LNCAP (cell line): ENCODE results near the gene NOL3.

Experiments used
- CTCF ChIP-seq: fragments of 450-650 bp; IDR thresholded peaks from 2 replicates; pipeline ENCODE4 v1.5.1; 2017; ENCODE audit warnings: mild to moderate bottlenecking

The NOL3 gene

GRCh38 chr16:67170168-67170948 lies at the start of gene NOL3:
Gene NOL3, plus strand, starts transcription at chr16:67170538.
- no peak for TF ChIP-seq CTCF

- TF ChIP-seq CTCF, result no peak
Measured at GRCh38 chr16:67128417-67128816, 41.9 kb upstream of the NOL3 start.

GRCh38 chr16:67128887-67129286 lies 41.5 kb upstream of the NOL3 start:
- no peak for TF ChIP-seq CTCF

DNA sequence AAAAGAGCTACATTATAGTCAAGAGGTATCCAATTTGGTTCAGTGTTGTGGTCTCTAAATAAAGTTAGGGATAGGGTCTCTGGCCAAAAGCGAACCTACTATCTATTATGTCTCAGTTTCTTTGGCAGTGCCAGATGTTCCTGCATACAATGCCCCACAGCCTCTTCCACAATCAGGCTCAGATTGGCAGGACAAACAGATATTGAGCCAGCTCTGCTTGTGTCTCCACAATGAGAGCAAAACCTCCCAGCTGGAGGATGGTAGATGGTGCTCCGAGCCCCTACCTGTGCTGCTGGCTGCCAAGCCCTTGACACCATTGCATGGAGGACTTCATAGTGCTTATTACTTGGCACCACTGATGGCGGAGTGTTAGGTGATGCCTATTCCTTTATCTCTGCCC lies 40.9 kb upstream of the NOL3 start:
- no peak for TF ChIP-seq CTCF

DNA sequence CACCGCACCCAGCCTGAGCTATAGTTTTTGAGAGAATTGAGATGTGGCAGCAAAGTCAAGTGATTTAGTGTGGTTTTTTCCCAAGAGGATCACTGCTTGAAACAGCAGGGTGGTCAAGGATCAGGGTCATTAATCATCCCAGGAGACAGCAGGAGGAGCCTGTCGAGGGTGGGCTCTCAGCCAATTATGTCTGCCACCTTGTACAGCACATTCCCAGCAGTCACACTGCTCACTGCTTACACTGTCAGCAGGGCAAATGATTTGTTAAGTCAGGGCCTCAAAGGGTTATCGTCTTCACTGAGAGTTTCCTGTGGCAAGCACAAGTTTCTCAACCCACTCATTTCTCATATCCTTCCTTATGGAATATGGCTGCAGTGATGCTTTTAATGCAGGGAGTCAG lies 32.7 kb upstream of the NOL3 start:
- no peak for TF ChIP-seq CTCF

DNA sequence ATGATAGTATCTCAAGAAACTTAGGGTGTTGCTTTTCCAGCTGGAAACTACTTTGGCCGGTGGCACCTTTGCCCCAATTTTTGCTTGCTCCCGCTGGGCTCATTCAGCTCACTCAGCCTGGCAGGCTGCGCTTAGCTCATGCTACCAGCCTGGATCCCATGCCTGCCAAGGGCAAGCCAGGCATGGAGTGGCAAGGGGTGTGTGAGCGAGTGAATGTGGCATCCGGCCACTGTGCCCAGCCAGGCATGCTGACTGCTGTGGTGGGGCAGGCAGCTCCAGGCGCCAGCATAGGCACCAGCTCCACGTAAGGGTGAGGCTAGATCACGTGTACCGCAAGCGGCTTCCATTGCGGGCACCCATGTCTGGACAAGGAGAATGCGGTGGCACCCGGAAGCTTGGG lies 28.9 kb upstream of the NOL3 start:
- TF ChIP-seq CTCF, result no peak

DNA sequence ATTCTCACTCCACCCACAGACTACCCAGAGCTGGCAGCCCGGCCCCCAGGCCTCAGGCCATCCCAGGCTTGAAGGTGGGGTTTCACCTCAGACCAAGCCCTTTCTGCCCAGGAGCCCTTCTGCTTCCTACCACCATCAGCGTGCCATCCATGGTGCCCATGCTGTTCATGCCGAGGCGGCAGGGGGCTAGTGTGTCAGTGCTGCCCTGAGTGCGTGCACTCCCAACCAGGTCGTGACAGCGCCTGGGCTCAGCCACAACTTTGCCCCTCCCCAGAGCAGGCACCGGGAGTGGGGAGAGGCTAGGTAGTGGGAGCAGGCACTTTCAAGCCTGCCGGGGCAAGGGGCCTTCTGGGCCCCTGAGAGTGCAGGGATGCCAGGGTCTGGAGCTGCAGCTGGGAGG lies 28.0 kb upstream of the NOL3 start:
- no peak for TF ChIP-seq CTCF

DNA sequence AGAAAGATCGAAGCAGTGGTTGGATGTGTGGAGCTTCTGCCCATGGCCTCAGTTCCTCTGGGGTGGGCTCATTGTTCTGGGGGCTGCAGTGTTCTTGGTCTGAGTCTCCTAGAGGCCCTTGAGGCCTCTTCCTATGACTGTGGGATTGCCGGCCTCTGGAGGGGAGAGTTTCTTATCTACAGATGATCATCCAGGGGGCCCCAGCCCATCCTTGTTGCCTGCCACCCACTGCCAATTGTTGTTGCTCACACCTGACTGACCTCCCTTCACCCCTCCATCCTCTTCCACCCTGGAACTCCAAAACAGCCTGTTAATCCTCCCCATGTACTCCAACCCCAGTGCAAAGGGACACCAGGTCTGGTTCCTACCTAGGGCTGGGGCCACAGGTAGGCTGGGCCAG lies 25.4 kb upstream of the NOL3 start:
- TF ChIP-seq CTCF, result no peak
